Measurements from ENCODE around the gene DHRS1. TPM values are rescaled to one million over a fixed set of nuclear protein-coding genes. Genes with fewer than 3 reads are reported as not detected.

The DHRS1 gene
- polyA plus RNA-seq, 1 donor, result 81.3 TPM

GRCh38 chr14:24316597-24316950, 17.0 kb upstream of the DHRS1 start:
- Histone ChIP-seq H3K27ac (ENCODE audit: low read length) (no peak overlapping the region), H3K9me3 (ENCODE audit: control insufficient read depth, low read depth, low read length) (peaks cover 7% of the 10 kb centered on the region), H3K36me3 (ENCODE audit: control insufficient read depth, insufficient read depth, low read length) (no peaks in the 10 kb centered on the region), H3K4me3 (ENCODE audit: low read length) (no peak overlapping the region), H3K4me1 (ENCODE audit: control insufficient read depth, insufficient read depth, low read length) (peaks cover 6% of the 10 kb centered on the region), H3K27me3 (ENCODE audit: control insufficient read depth, insufficient read depth, low read length) (peaks cover 48% of the 10 kb centered on the region)
- WGBS (ENCODE audit: insufficient coverage, low lambda C conversion rate), result no CpG with 5 or more reads among the region's 18 CpGs
- no peak for DNase-seq

- H3K4me3 ChIP-seq (ENCODE audit: low read length), result no peak overlapping the region
- H3K27ac ChIP-seq (ENCODE audit: low read length), result no peak overlapping the region
- peaks cover 6% of the 10 kb centered on the region for H3K4me1 ChIP-seq (ENCODE audit: control insufficient read depth, insufficient read depth, low read length)
- peak in 1 of 2 donors; percentile 64 for DNase-seq
- peaks cover 7% of the 10 kb centered on the region for H3K9me3 ChIP-seq (ENCODE audit: control insufficient read depth, low read depth, low read length)
- WGBS (ENCODE audit: insufficient coverage, low lambda C conversion rate), result no CpG with 5 or more reads among the region's 70 CpGs
- H3K27me3 ChIP-seq (ENCODE audit: control insufficient read depth, insufficient read depth, low read length), result peaks cover 48% of the 10 kb centered on the region
- no peaks in the 10 kb centered on the region for H3K36me3 ChIP-seq (ENCODE audit: control insufficient read depth, insufficient read depth, low read length)
Measured at GRCh38 chr14:24315807-24316596, 16.4 kb upstream of the DHRS1 start.

GRCh38 chr14:24315243-24315806, 15.7 kb upstream of the DHRS1 start:
- Histone ChIP-seq H3K36me3 (ENCODE audit: control insufficient read depth, insufficient read depth, low read length) (no peaks in the 10 kb centered on the region), H3K9me3 (ENCODE audit: control insufficient read depth, low read depth, low read length) (peaks cover 7% of the 10 kb centered on the region), H3K4me3 (ENCODE audit: low read length) (no peak overlapping the region), H3K4me1 (ENCODE audit: control insufficient read depth, insufficient read depth, low read length) (peaks cover 8% of the 10 kb centered on the region), H3K27me3 (ENCODE audit: control insufficient read depth, insufficient read depth, low read length) (peaks cover 48% of the 10 kb centered on the region), H3K27ac (ENCODE audit: low read length) (no peak overlapping the region)
- no peak for DNase-seq
- WGBS (ENCODE audit: insufficient coverage, low lambda C conversion rate), result no CpG with 5 or more reads among the region's 10 CpGs

GRCh38 chr14:24314377-24315193, 15.0 kb upstream of the DHRS1 start:
- peaks cover 7% of the 10 kb centered on the region for H3K9me3 ChIP-seq (ENCODE audit: control insufficient read depth, low read depth, low read length)
- no CpG with 5 or more reads among the region's 5 CpGs for WGBS (ENCODE audit: insufficient coverage, low lambda C conversion rate)
- peaks cover 16% of the 10 kb centered on the region for H3K4me1 ChIP-seq (ENCODE audit: control insufficient read depth, insufficient read depth, low read length)
- no peak overlapping the region for H3K4me3 ChIP-seq (ENCODE audit: low read length)
- no peak overlapping the region for H3K27ac ChIP-seq (ENCODE audit: low read length)
- H3K36me3 ChIP-seq (ENCODE audit: control insufficient read depth, insufficient read depth, low read length), result no peaks in the 10 kb centered on the region
- H3K27me3 ChIP-seq (ENCODE audit: control insufficient read depth, insufficient read depth, low read length), result peaks cover 46% of the 10 kb centered on the region
- DNase-seq, result no peak

GRCh38 chr14:24313913-24314312, 14.3 kb upstream of the DHRS1 start:
- Histone ChIP-seq H3K4me1 (ENCODE audit: control insufficient read depth, insufficient read depth, low read length) (peaks cover 21% of the 10 kb centered on the region), H3K27me3 (ENCODE audit: control insufficient read depth, insufficient read depth, low read length) (peaks cover 40% of the 10 kb centered on the region), H3K27ac (ENCODE audit: low read length) (no peak overlapping the region), H3K4me3 (ENCODE audit: low read length) (no peak overlapping the region), H3K36me3 (ENCODE audit: control insufficient read depth, insufficient read depth, low read length) (no peaks in the 10 kb centered on the region), H3K9me3 (ENCODE audit: control insufficient read depth, low read depth, low read length) (peaks cover 7% of the 10 kb centered on the region)
- no CpG with 5 or more reads among the region's 2 CpGs for WGBS (ENCODE audit: insufficient coverage, low lambda C conversion rate)
- DNase-seq, result no peak

GRCh38 chr14:24312736-24313507, 13.3 kb upstream of the DHRS1 start:
- no peak for DNase-seq

GRCh38 chr14:24311837-24312615, 12.4 kb upstream of the DHRS1 start:
- no CpG with 5 or more reads among the region's 1 CpG for WGBS (ENCODE audit: insufficient coverage, low lambda C conversion rate)
- H3K4me1 ChIP-seq (ENCODE audit: control insufficient read depth, insufficient read depth, low read length), result peaks cover 37% of the 10 kb centered on the region
- peaks cover 2% of the 10 kb centered on the region for H3K36me3 ChIP-seq (ENCODE audit: control insufficient read depth, insufficient read depth, low read length)
- H3K9me3 ChIP-seq (ENCODE audit: control insufficient read depth, low read depth, low read length), result peaks cover 7% of the 10 kb centered on the region
- H3K4me3 ChIP-seq (ENCODE audit: low read length), result no peak overlapping the region
- no peak overlapping the region for H3K27ac ChIP-seq (ENCODE audit: low read length)
- H3K27me3 ChIP-seq (ENCODE audit: control insufficient read depth, insufficient read depth, low read length), result peaks cover 21% of the 10 kb centered on the region
- DNase-seq, result no peak

More at GRCh38 chr14:24312736-24313507, 13.3 kb upstream of the DHRS1 start:
- H3K9me3 ChIP-seq (ENCODE audit: control insufficient read depth, low read depth, low read length), result peaks cover 7% of the 10 kb centered on the region
- no peaks in the 10 kb centered on the region for H3K36me3 ChIP-seq (ENCODE audit: control insufficient read depth, insufficient read depth, low read length)
- 100% methylated on average over 2 of the region's 9 CpGs for WGBS (ENCODE audit: insufficient coverage, low lambda C conversion rate)
- peaks cover 30% of the 10 kb centered on the region for H3K27me3 ChIP-seq (ENCODE audit: control insufficient read depth, insufficient read depth, low read length)
- H3K4me3 ChIP-seq (ENCODE audit: low read length), result no peak overlapping the region
- H3K4me1 ChIP-seq (ENCODE audit: control insufficient read depth, insufficient read depth, low read length), result peaks cover 31% of the 10 kb centered on the region
- H3K27ac ChIP-seq (ENCODE audit: low read length), result no peak overlapping the region

GRCh38 chr14:24310646-24311604, 11.3 kb upstream of the DHRS1 start, which contains the start of gene LTB4R:
TSS of gene LTB4R (plus strand) at chr14:24311502. CDS start at chr14:24315652, 4,150 bp downstream.
- Histone ChIP-seq H3K4me3 (ENCODE audit: low read length) (peak within 1 kb of the TSS; percentile 13), H3K4me1 (ENCODE audit: control insufficient read depth, insufficient read depth, low read length) (peaks cover 41% of the 10 kb centered on the region)

GRCh38 chr14:24310265-24310645, 10.7 kb upstream of the DHRS1 start:
- no CpG with 5 or more reads among the region's 5 CpGs for WGBS (ENCODE audit: insufficient coverage, low lambda C conversion rate)
- H3K4me1 ChIP-seq (ENCODE audit: control insufficient read depth, insufficient read depth, low read length), result peaks cover 41% of the 10 kb centered on the region
- peak in 1 of 2 donors; percentile 74 for DNase-seq

More at GRCh38 chr14:24310646-24311604, 11.3 kb upstream of the DHRS1 start, which contains the start of gene LTB4R:
- Histone ChIP-seq H3K36me3 (ENCODE audit: control insufficient read depth, insufficient read depth, low read length) (peaks cover 13% of the 10 kb centered on the region), H3K27me3 (ENCODE audit: control insufficient read depth, insufficient read depth, low read length) (peaks cover 11% of the 10 kb centered on the region), H3K27ac (ENCODE audit: low read length) (peak within 1 kb of the TSS; percentile 9), H3K9me3 (ENCODE audit: control insufficient read depth, low read depth, low read length) (peaks cover 2% of the 10 kb centered on the region)
- no CpG with 5 or more reads among the region's 99 CpGs for WGBS (ENCODE audit: insufficient coverage, low lambda C conversion rate)
- DNase-seq, result peak in 1 of 2 donors; percentile 79

More at GRCh38 chr14:24310265-24310645, 10.7 kb upstream of the DHRS1 start:
- H3K9me3 ChIP-seq (ENCODE audit: control insufficient read depth, low read depth, low read length), result no peaks in the 10 kb centered on the region
- peak overlapping the region; percentile 9 for H3K27ac ChIP-seq (ENCODE audit: low read length)
- H3K27me3 ChIP-seq (ENCODE audit: control insufficient read depth, insufficient read depth, low read length), result peaks cover 6% of the 10 kb centered on the region
- H3K36me3 ChIP-seq (ENCODE audit: control insufficient read depth, insufficient read depth, low read length), result peaks cover 19% of the 10 kb centered on the region
- H3K4me3 ChIP-seq (ENCODE audit: low read length), result no peak overlapping the region

All from large intestine (tissue), 3 donors.